Neural cell (in vitro differentiated cells): ENCODE data around the gene NEK10.

ENCODE experiments used
- CTCF ChIP-seq: fragments of 450-650 bp; IDR thresholded peaks from 2 replicates; pipeline ENCODE4 v1.5.1; 2014; ENCODE audit warnings: antibody characterized with exemption, mild to moderate bottlenecking, moderate library complexity; ENCODE audit not compliant: poor library complexity, severe bottlenecking
- EZH2 ChIP-seq: fragments of 200-600, 300-800 bp; shearing (Covaris generic), sonication (generic); IDR thresholded peaks from 2 replicates; pipeline ENCODE4 v1.6.1; 2014; ENCODE audit warnings: antibody characterized with exemption, low read length, borderline replicate concordance, mild to moderate bottlenecking; ENCODE audit not compliant: insufficient read depth, poor library complexity, severe bottlenecking

DNA sequence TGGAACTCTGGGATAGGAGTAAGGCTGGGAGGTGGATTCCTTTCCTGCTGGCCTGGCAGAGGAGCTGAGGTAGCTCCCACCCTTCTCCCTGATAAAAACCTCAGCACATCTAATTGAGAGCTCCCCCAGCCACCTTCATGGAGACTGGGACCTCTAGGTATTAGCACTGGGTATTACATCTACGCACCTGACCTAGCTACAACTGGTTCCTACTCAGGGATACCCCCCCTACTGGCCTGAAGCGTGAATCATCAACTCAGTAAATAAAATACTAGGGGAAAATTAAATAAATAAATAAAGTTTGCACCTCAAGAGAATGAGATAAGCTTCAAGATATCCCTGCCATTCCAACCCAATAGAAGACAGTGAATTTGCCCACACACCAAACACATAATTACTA is 140.4 kb downstream of the NEK10 start:
- no peak for TF ChIP-seq EZH2
- TF ChIP-seq CTCF: no peak
